A549 (cell line): ENCODE data around the gene C5. TPM values are rescaled to one million over a fixed set of nuclear protein-coding genes. Genes with fewer than 3 reads are reported as not detected.

Experiments used
- ATAC-seq, 2 experiments: fragments of 200-7000 bp in 1 of 2; fragments of >200 bp in 1 of 2; cut with Nextera tagmentation in 1 of 2; cut with Tn5 transposase in 1 of 2; 3 replicates each; pipeline versions ENCODE4 v1.8.0 to v1.9.1; 2018 to 2020; ENCODE audit warnings: mild to moderate bottlenecking in 1 of 2, moderate library complexity in 1 of 2
- CTCF ChIA-PET: fragments of 300-600 bp; sonication (Branson Sonifier 250); formaldehyde crosslinking; extraction: SDS; loops from one replicate; lab custom pipeline; 2021; ENCODE audit warnings: antibody characterized with exemption, inconsistent platforms; lab: Yijun Ruan, JAX
- POLR2A ChIA-PET: fragments of 350-600 bp; formaldehyde crosslinking; extraction: SDS; loops from one replicate; lab custom pipeline; 2021; ENCODE audit warnings: antibody characterized with exemption, inconsistent platforms; lab: Yijun Ruan, JAX
- DNase-seq, 2 experiments: peaks; one replicate each; pipeline versions ENCODE4 v3.0.0 to v3.0.0-alpha.2; 2011 to 2016; ENCODE audit warnings: low read depth in 1 of 2, low spot score in 1 of 2
- FAIRE-seq: peaks from 2 replicates; lab custom pipeline; 2011; peaks lifted over from hg19 to GRCh38; lab: Jason Lieb, UNC
- H3K27ac ChIP-seq, 2 experiments: fragments of >200 bp; sonication (Bioruptor Twin); formaldehyde crosslinking; 3 replicates each; pipeline ENCODE4 v1.5.1; 2016 to 2017
- H3K4me1 ChIP-seq: fragments of >200 bp; sonication (Bioruptor Twin); formaldehyde crosslinking; 3 replicates; pipeline ENCODE4 v1.6.1; 2016
- H3K4me2 ChIP-seq: fragments of >200 bp; sonication (Bioruptor Twin); formaldehyde crosslinking; 3 replicates; pipeline ENCODE4 v1.6.1; 2016
- H3K4me3 ChIP-seq: fragments of >200 bp; sonication (Bioruptor Twin); formaldehyde crosslinking; 3 replicates; pipeline ENCODE4 v1.5.1; 2016
- H3K9me3 ChIP-seq: fragments of >200 bp; sonication (Bioruptor Twin); formaldehyde crosslinking; 3 replicates; pipeline ENCODE4 v1.6.1; 2016
- BHLHE40 ChIP-seq: IDR thresholded peaks from 2 replicates; pipeline ENCODE4 v1.6.1; 2012; ENCODE audit warnings: low read depth, low read length, inconsistent platforms
- CBX2 ChIP-seq: fragments of 200-600 bp; sonication (generic); IDR thresholded peaks from 2 replicates; pipeline ENCODE4 v1.6.1; 2016; ENCODE audit warnings: low read depth, mild to moderate bottlenecking, borderline replicate concordance
- CEBPB ChIP-seq, 2 experiments: fragments of >200 bp in 1 of 2; sonication (Bioruptor Twin) in 1 of 2; formaldehyde crosslinking in 1 of 2; IDR thresholded peaks; 2 replicates each; pipeline ENCODE4 v1.6.1; 2012 to 2016
- CHD2 ChIP-seq: fragments of 150-350 bp; IDR thresholded peaks from 2 replicates; pipeline ENCODE4 v1.6.1; 2014; ENCODE audit warnings: low read length; ENCODE audit not compliant: partially characterized antibody
- CHD4 ChIP-seq: fragments of 200-600 bp; sonication (generic); IDR thresholded peaks from 2 replicates; pipeline ENCODE4 v1.6.1; 2016; ENCODE audit warnings: antibody characterized with exemption, mild to moderate bottlenecking, borderline replicate concordance
- CTCF ChIP-seq: fragments of >200 bp; sonication (Bioruptor Twin); formaldehyde crosslinking; IDR thresholded peaks from 3 replicates; pipeline ENCODE4 v1.5.1; 2016
- ELK1 ChIP-seq: fragments of 150-350 bp; IDR thresholded peaks from 2 replicates; pipeline ENCODE4 v1.6.1; 2014; ENCODE audit warnings: low read depth, mild to moderate bottlenecking, low read length
- FOSB ChIP-seq: fragments of 250-450 bp; sonication (Bioruptor Pico); IDR thresholded peaks from 2 replicates; pipeline ENCODE4 v1.5.0; 2020; ENCODE audit warnings: mild to moderate bottlenecking, moderate library complexity
- FOSL2 ChIP-seq, 2 experiments: fragments of 450-650 bp in 1 of 2; fragments of >200 bp in 1 of 2; sonication (Bioruptor Twin) in 1 of 2; formaldehyde crosslinking; IDR thresholded peaks; 2 replicates each; pipeline versions ENCODE4 v1.5.0 to v1.6.1; 2016 to 2020; ENCODE audit warnings: mild to moderate bottlenecking in 1 of 2, moderate library complexity in 1 of 2
- FOXS1 ChIP-seq: fragments of 250-450 bp; sonication (Bioruptor Pico); IDR thresholded peaks from 2 replicates; pipeline ENCODE4 v1.5.0; 2020; ENCODE audit warnings: mild to moderate bottlenecking, moderate library complexity
- GATA3 ChIP-seq: IDR thresholded peaks from 2 replicates; pipeline ENCODE4 v1.6.1; 2012; ENCODE audit warnings: borderline replicate concordance
- HOXA7 ChIP-seq: fragments of 250-450 bp; sonication (Bioruptor Pico); IDR thresholded peaks from 2 replicates; pipeline ENCODE4 v1.5.0; 2020; ENCODE audit warnings: mild to moderate bottlenecking, moderate library complexity
- HOXB5 ChIP-seq: fragments of 250-450 bp; sonication (Bioruptor Pico); IDR thresholded peaks from 2 replicates; pipeline ENCODE4 v1.5.0; 2020; ENCODE audit warnings: mild to moderate bottlenecking, moderate library complexity
- KDM1A ChIP-seq: fragments of 200-600 bp; sonication (generic); IDR thresholded peaks from 2 replicates; pipeline ENCODE4 v1.6.1; 2016; ENCODE audit warnings: low read depth, mild to moderate bottlenecking
- KDM5A ChIP-seq: fragments of 200-600 bp; sonication (generic); IDR thresholded peaks from 2 replicates; pipeline ENCODE4 v1.6.1; 2016; ENCODE audit warnings: antibody characterized with exemption, mild to moderate bottlenecking
- MAZ ChIP-seq: fragments of 150-350 bp; IDR thresholded peaks from 2 replicates; pipeline ENCODE4 v1.6.1; 2014; ENCODE audit warnings: antibody characterized with exemption, low read depth, low read length, borderline replicate concordance
- NFE2L2 ChIP-seq: fragments of 150-350 bp; conservative IDR thresholded peaks from 2 replicates; pipeline ENCODE4 v1.6.1; 2014; ENCODE audit warnings: low read length
- POLR2A ChIP-seq: IDR thresholded peaks from 2 replicates; pipeline ENCODE4 v1.6.1; 2012; ENCODE audit warnings: mild to moderate bottlenecking, low read length
- RAD21 ChIP-seq, 2 experiments: fragments of >200 bp in 1 of 2; sonication (Bioruptor Twin) in 1 of 2; formaldehyde crosslinking in 1 of 2; IDR thresholded peaks in 1 of 2; conservative IDR thresholded peaks in 1 of 2; 2 replicates in 1 of 2; 3 replicates in 1 of 2; pipeline ENCODE4 v1.6.1; 2012 to 2018; ENCODE audit warnings: inconsistent platforms in 1 of 2
- REST ChIP-seq: fragments of 200-600 bp; sonication (generic); IDR thresholded peaks from 2 replicates; pipeline ENCODE4 v1.6.1; 2016; ENCODE audit warnings: antibody characterized with exemption, mild to moderate bottlenecking, moderate library complexity
- SREBF2 ChIP-seq: fragments of 450-650 bp; IDR thresholded peaks from 2 replicates; pipeline ENCODE4 v1.6.1; 2014; ENCODE audit warnings: mild to moderate bottlenecking, moderate library complexity
- ZSCAN20 ChIP-seq: fragments of 250-450 bp; sonication (Bioruptor Pico); IDR thresholded peaks from 2 replicates; pipeline ENCODE4 v1.8.0; 2022; ENCODE audit warnings: mild to moderate bottlenecking, moderate library complexity
- WGBS: methylation state at CpG from one replicate; pipeline ENCODE4 v1.1.6; 2017; ENCODE audit errors: missing lambda C conversion rate; 5-methylcytosine and 5-hydroxymethylcytosine counted together
- polyA plus RNA-seq, 4 experiments: library from polyadenylated mRNA; depleted of rRNA in 3 of 4; stranded (reverse); fragments of >200 nt; fragmentation: RNase III in 1 of 4; extraction: RNeasy Plus Mini Kit Qiagen cat#74134 plus additional on column Dnase treatment in 1 of 4; gene quantifications; 2 replicates in 3 of 4; 3 replicates in 1 of 4; pipeline ENCODE4 v1.2.3, GENCODE V29; 2011 to 2017

C5 gene
- polyA plus RNA-seq, 2 of the 4 experiments (the other 2 are of a cell fraction), result 17.1 to 115 TPM

- no peak overlapping the region for H3K4me3 ChIP-seq
- ChIA-PET POLR2A (interaction anchor here (1.4 kb wide), 1 partner anchor 140 kb away, joined by 3 read pairs; the partner anchor contains the start of gene FBXW2), CTCF (interaction anchor here (0.8 to 7.5 kb wide), 5 partner anchors 9 to 314 kb away, joined by 3 to 66 read pairs (median 3); partner anchors contain the start of gene TRAF1)
- H3K4me2 ChIP-seq, result no peak overlapping the region
- ATAC-seq (no peak), FAIRE-seq (no peak), DNase-seq (no peak)
- TF ChIP-seq HOXB5, result no peak
- TF ChIP-seq CBX2, result no peak
- no peak for TF ChIP-seq ZSCAN20 (CRISPR knock-in tag)
- no peak for TF ChIP-seq KDM1A
- TF ChIP-seq FOXS1 (CRISPR knock-in tag), result no peak
- TF ChIP-seq FOSB (CRISPR knock-in tag), result no peak
- TF ChIP-seq MAZ, result no peak
- TF ChIP-seq POLR2A, result no peak
- no peak for TF ChIP-seq BHLHE40
- no peak for TF ChIP-seq NFE2L2
- H3K9me3 ChIP-seq, result no peaks in the 10 kb centered on the region
- H3K27ac ChIP-seq, result no peak overlapping the region; a peak in 1 of 6 replicates
- WGBS, result 95% methylated on average over 8 of the region's 8 CpGs
- H3K4me1 ChIP-seq, result peaks cover 38% of the 10 kb centered on the region
Measured at GRCh38 chr9:120933310-120934055, 116.6 kb downstream of the C5 start.

GRCh38 chr9:120932086-120932823 lies 117.8 kb downstream of the C5 start:
- Histone ChIP-seq H3K4me2 (no peak overlapping the region), H3K9me3 (no peaks in the 10 kb centered on the region), H3K4me1 (peaks cover 41% of the 10 kb centered on the region), H3K4me3 (no peak overlapping the region), H3K27ac (no peak overlapping the region; a peak in 1 of 6 replicates)
- DNase-seq (no peak), FAIRE-seq (no peak), ATAC-seq (no peak)
- TF ChIP-seq RAD21 (conservative IDR thresholded peaks at IDR 0.05 in 1 of 2, IDR thresholded peaks at IDR 0.05 in 1 of 2), result no peak
- ChIA-PET CTCF (interaction anchor here (0.6 to 2.9 kb wide), 4 partner anchors 12 to 166 kb away, joined by 3 to 12 read pairs (median 4); no protein-coding TSS in a partner anchor), POLR2A (no interaction called here)
- WGBS, result 88% methylated on average over 6 of the region's 6 CpGs

DNA sequence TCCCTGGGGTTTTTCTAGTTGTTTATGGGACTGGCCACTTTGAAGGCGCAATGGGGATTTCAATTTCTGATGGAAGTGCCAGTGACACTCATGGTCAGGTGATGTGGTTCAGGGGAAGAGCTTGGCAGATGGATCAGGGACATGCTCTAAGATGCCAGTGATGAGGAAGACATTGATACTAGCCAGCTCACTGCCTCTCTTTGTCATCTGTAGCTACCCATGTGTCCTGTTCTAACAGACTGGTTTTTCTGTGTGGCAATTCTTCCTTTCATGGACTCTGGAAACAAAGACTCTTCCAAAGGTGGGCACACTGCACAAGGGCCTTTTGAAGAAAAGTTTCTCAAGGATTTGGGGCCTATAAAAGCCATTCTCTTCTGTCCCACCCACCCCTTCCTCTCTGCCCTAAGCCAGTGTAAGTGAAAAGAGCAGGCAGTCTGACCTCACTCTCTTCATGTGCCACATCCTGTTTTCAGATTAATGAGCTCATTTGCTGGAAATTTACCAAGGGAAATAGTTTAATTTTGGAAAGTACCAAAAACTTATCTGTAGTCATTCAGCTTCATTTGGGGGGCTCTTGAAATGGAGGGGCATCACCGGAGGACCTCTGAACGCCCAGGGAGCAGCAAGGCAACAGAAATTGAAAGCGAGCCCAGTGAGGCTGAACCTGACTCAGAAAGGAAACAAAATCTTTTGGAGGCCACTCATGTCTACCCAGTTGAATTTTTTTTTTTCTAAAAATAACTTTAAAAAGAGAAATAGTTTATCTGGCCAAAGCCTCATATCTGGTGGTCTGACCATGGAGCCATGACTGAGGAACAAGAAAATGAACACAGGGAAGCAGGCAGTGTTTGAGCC lies 118.6 kb downstream of the C5 start:
- FAIRE-seq, result no peak
- CTCF ChIA-PET, result interaction anchor here (0.6 to 2.9 kb wide), 3 partner anchors 12 to 165 kb away, joined by 3 to 12 read pairs (median 4); no protein-coding TSS in a partner anchor
- Histone ChIP-seq H3K9me3 (no peaks in the 10 kb centered on the region), H3K4me1 (peaks cover 39% of the 10 kb centered on the region), H3K27ac (peak overlapping the region in 1 of 2 experiments; percentile 59; a peak in 2 of 6 replicates), H3K4me3 (no peak overlapping the region), H3K4me2 (no peak overlapping the region)
- POLR2A ChIA-PET, result no interaction called here
- 97% methylated on average over 4 of the region's 4 CpGs for WGBS
- no peak for DNase-seq
- ATAC-seq, result no peak
- TF ChIP-seq CHD2 (no peak), FOSB (CRISPR knock-in tag) (no peak), HOXA7 (CRISPR knock-in tag) (no peak), REST (no peak), FOSL2 (IDR thresholded peaks at IDR 0.05) (no peak), FOSL2 (CRISPR knock-in tag; IDR thresholded peaks at IDR 0.05) (no peak), KDM1A (no peak), CHD4 (no peak), GATA3 (no peak), CTCF (no peak), HOXB5 (no peak), KDM5A (no peak), SREBF2 (no peak), NFE2L2 (no peak), ELK1 (no peak), CEBPB (IDR thresholded peaks at IDR 0.05) (no peak), CBX2 (no peak)
